K562 (cell line): Measurements from ENCODE around the gene HAUS7. TPM values are rescaled to one million over a fixed set of nuclear protein-coding genes. Genes with fewer than 3 reads are reported as not detected.

Source experiments
- AFF1 ChIP-seq, 2 experiments: fragments of 450-650 bp; IDR thresholded peaks; 2 replicates each; pipeline ENCODE4 v1.6.1; 2018; ENCODE audit warnings: mild to moderate bottlenecking in 2 of 2, low read depth in 1 of 2; ENCODE audit not compliant: partially characterized antibody in 2 of 2
- ASH1L ChIP-seq: fragments of 450-650 bp; IDR thresholded peaks from 2 replicates; pipeline ENCODE4 v1.6.1; 2018; ENCODE audit warnings: borderline replicate concordance, mild to moderate bottlenecking, low read depth; ENCODE audit not compliant: partially characterized antibody
- BRD9 ChIP-seq: fragments of 450-650 bp; IDR thresholded peaks from 2 replicates; pipeline ENCODE4 v1.6.1; 2018; ENCODE audit warnings: low read depth; ENCODE audit not compliant: partially characterized antibody
- CGGBP1 ChIP-seq: fragments of 250-450 bp; sonication (Bioruptor Pico); IDR thresholded peaks from 2 replicates; pipeline ENCODE4 v1.9.0; 2021; ENCODE audit warnings: mild to moderate bottlenecking
- EP300 ChIP-seq: IDR thresholded peaks from 2 replicates; pipeline ENCODE4 v1.6.1; 2012; ENCODE audit warnings: low read length, improper control_type of control experiment
- POLR2A ChIP-seq: fragments of 450-650 bp; conservative IDR thresholded peaks from 2 replicates; pipeline ENCODE4 v1.6.1; 2016
- SETDB1 ChIP-seq: IDR thresholded peaks from one replicate; pipeline ENCODE4 v1.6.1; 2012; ENCODE audit warnings: low read length, control low read depth, inconsistent platforms
- SNAPC5 ChIP-seq: fragments of 250-450 bp; sonication (Bioruptor Pico); IDR thresholded peaks from 2 replicates; pipeline ENCODE4 v1.8.0; 2021; ENCODE audit warnings: moderate library complexity, mild to moderate bottlenecking, inconsistent platforms
- TEAD4 ChIP-seq, 2 experiments: sonication (generic) in 1 of 2; formaldehyde crosslinking in 1 of 2; IDR thresholded peaks; 2 replicates each; pipeline versions ENCODE4 v1.6.1 to v1.8.0; 2012 to 2022; ENCODE audit warnings: borderline replicate concordance in 1 of 2, inconsistent platforms in 1 of 2, low read length in 1 of 2, mild to moderate bottlenecking in 1 of 2, missing genetic modification reagents in 1 of 2
- XRCC5 ChIP-seq: fragments of 200-400 bp; formaldehyde crosslinking; IDR thresholded peaks from 2 replicates; pipeline ENCODE4 v1.6.1; 2017; ENCODE audit warnings: low read depth, mild to moderate bottlenecking, low read length
- ZNF277 ChIP-seq: fragments of 250-450 bp; sonication (Bioruptor Pico); IDR thresholded peaks from 2 replicates; pipeline ENCODE4 v1.8.0; 2022; ENCODE audit warnings: inconsistent platforms, mild to moderate bottlenecking, moderate library complexity, borderline replicate concordance
- ZNF639 ChIP-seq, 2 experiments: fragments of 200-800 bp in 1 of 2; sonication (Bioruptor generic) in 1 of 2; sonication (generic) in 1 of 2; formaldehyde crosslinking in 1 of 2; IDR thresholded peaks in 1 of 2; conservative IDR thresholded peaks in 1 of 2; 2 replicates each; pipeline versions ENCODE4 v1.5.0 to v1.6.1; 2016 to 2020; ENCODE audit warnings: missing compliant biosample characterization in 1 of 2, missing genetic modification characterization in 1 of 2, missing genetic modification reagents in 1 of 2
- ZNF668 ChIP-seq: fragments of 250-450 bp; sonication (Bioruptor Pico); IDR thresholded peaks from 2 replicates; pipeline ENCODE4 v1.8.0; 2022; ENCODE audit warnings: mild to moderate bottlenecking, inconsistent platforms
- ZNF785 ChIP-seq: fragments of 250-450 bp; sonication (Bioruptor Pico); IDR thresholded peaks from 2 replicates; pipeline ENCODE4 v1.4.0; 2020; ENCODE audit warnings: mild to moderate bottlenecking
- polyA plus RNA-seq, 8 experiments: library from polyadenylated mRNA; depleted of rRNA in 4 of 8; stranded (reverse) in 5 of 8; unstranded in 3 of 8; fragments of >200 nt; fragmentation: Nextera tagmentation in 2 of 8; fragmentation: Illumina TruSeq in 1 of 8; extraction: Ambion mirVana in 2 of 8; extraction: Trizol in 1 of 8; gene quantifications; 2 replicates each; pipeline versions ENCODE4 v1.2.1 to v1.2.3, GENCODE V29; 2011 to 2014; ENCODE audit warnings: inconsistent platforms in 1 of 8, missing spikeins in 1 of 8
- total RNA-seq, 7 experiments: library from RNA; depleted of rRNA in 6 of 7; stranded (reverse); fragments of >200 nt in 6 of 7; fragmentation: Illumina TruSeq in 2 of 7; extraction: Trizol in 2 of 7; gene quantifications; 2 replicates each; pipeline versions ENCODE4 v1.2.1 to v1.2.3, GENCODE V29; 2011 to 2021; ENCODE audit warnings: low replicate concordance in 1 of 7
- TF ChIP-seq, protein P1 (sequence below): conservative IDR thresholded peaks from 2 replicates; pipeline ENCODE4 v1.6.1; 2011; ENCODE audit warnings: low read depth, mild to moderate bottlenecking, low read length; ENCODE audit not compliant: control insufficient read depth

The HAUS7 gene
- total and polyA plus RNA-seq, 9 of the 15 experiments (the other 6 are each of a cell fraction or from before 2014, with no cell fraction given), result 10.0 to 94.9 (median 48.8) TPM

- TF ChIP-seq AFF1 (IDR thresholded peaks at IDR 0.05; ENCODE audit: low read depth in 1 of 2, partially characterized antibody in 2 of 2) (no peak), SETDB1 (no peak), ZNF785 (CRISPR knock-in tag) (no peak), ZNF639 (CRISPR knock-in tag; conservative IDR thresholded peaks at IDR 0.05 in 1 of 2, IDR thresholded peaks at IDR 0.05 in 1 of 2) (peak in 1 of 2 experiments; percentile 97; a peak in 2 of 4 replicates), BRD9 (peak; percentile 64), POLR2A (peak; percentile 67), ZNF277 (no peak), ASH1L (no peak), TEAD4 (IDR thresholded peaks at IDR 0.05; ENCODE audit: low read length) (no peak), TEAD4 (CRISPR knock-in tag; IDR thresholded peaks at IDR 0.05; ENCODE audit: borderline replicate concordance) (no peak), XRCC5 (peak; percentile 30; the same call in 1 of the 2 replicates), ZNF668 (CRISPR knock-in tag) (no peak), SNAPC5 (CRISPR knock-in tag) (no peak), EP300 (no peak), CGGBP1 (CRISPR knock-in tag) (no peak)
- TF ChIP-seq, protein P1, sequence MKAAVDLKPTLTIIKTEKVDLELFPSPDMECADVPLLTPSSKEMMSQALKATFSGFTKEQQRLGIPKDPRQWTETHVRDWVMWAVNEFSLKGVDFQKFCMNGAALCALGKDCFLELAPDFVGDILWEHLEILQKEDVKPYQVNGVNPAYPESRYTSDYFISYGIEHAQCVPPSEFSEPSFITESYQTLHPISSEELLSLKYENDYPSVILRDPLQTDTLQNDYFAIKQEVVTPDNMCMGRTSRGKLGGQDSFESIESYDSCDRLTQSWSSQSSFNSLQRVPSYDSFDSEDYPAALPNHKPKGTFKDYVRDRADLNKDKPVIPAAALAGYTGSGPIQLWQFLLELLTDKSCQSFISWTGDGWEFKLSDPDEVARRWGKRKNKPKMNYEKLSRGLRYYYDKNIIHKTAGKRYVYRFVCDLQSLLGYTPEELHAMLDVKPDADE, result no peak
Measured at GRCh38 chrX:153470411-153471363, at the start of gene HAUS7 (continued).
